ENCODE data around the gene PTX4. TPM values are rescaled to one million over a fixed set of nuclear protein-coding genes. Genes with fewer than 3 reads are reported as not detected.
"Not testable (repeated sequence)": the region's sequence is repeated elsewhere in the genome, so short reads cannot be mapped to it uniquely, and the experiment has no call there.

The PTX4 gene
- total RNA-seq, 2 donors from 2014 or later, result not detected

- Mint-ChIP-seq H3K4me3 (no peak overlapping the region), H3K36me3 (ENCODE audit: low read depth) (no peaks in the 10 kb centered on the region), H3K27me3 (no peaks in the 10 kb centered on the region), H3K9me3 (no peaks in the 10 kb centered on the region), H3K27ac (no peak overlapping the region), H3K4me1 (peaks cover 10% of the 10 kb centered on the region)
- ATAC-seq (replicated peaks), result no peak
These were observed 19.0 kb downstream of the PTX4 start for GRCh38 chr16:1469693-1470201.

DNA sequence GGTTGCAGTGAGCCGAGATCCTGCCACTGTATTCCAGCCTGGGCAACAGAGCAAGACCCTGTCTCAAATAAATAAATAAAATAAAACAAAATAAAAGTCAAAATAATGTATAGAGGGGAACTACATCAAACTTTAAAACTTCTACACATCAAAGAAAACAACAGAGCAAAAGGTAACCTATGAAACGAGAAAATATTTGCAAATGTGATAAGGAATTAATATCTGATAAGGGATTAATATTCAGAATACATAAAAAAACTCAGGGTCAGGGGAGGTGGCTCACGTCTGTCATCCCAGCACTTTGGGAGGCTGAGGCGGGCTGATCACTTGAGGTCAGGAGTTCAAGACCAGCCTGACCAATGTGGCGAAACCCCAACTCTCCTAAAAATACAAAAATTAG is 19.6 kb downstream of the PTX4 start:
- not testable (repeated sequence) for H3K36me3 Mint-ChIP-seq (ENCODE audit: low read depth); H3K4me1 Mint-ChIP-seq; ATAC-seq (replicated peaks); H3K27ac Mint-ChIP-seq; H3K4me3 Mint-ChIP-seq; H3K27me3 Mint-ChIP-seq; H3K9me3 Mint-ChIP-seq

GRCh38 chr16:1468426-1468810 is 20.3 kb downstream of the PTX4 start:
- Mint-ChIP-seq H3K27ac (no peak overlapping the region), H3K4me3 (no peak overlapping the region), H3K36me3 (ENCODE audit: low read depth) (peaks cover 10% of the 10 kb centered on the region), H3K9me3 (no peaks in the 10 kb centered on the region), H3K27me3 (no peaks in the 10 kb centered on the region), H3K4me1 (peaks cover 10% of the 10 kb centered on the region)
- ATAC-seq (replicated peaks), result no peak

GRCh38 chr16:1466968-1467521 is 21.7 kb downstream of the PTX4 start:
- H3K36me3 Mint-ChIP-seq (ENCODE audit: low read depth), result peaks cover 10% of the 10 kb centered on the region
- H3K4me3 Mint-ChIP-seq, result no peak overlapping the region
- peak overlapping the region; percentile 46 for H3K27ac Mint-ChIP-seq
- ATAC-seq (replicated peaks), result no peak
- H3K4me1 Mint-ChIP-seq, result peaks cover 4% of the 10 kb centered on the region
- H3K9me3 Mint-ChIP-seq, result no peaks in the 10 kb centered on the region
- no peaks in the 10 kb centered on the region for H3K27me3 Mint-ChIP-seq

GRCh38 chr16:1466054-1466453 is 22.7 kb downstream of the PTX4 start:
- H3K36me3 Mint-ChIP-seq (ENCODE audit: low read depth), result peaks cover 10% of the 10 kb centered on the region
- no peak overlapping the region for H3K4me3 Mint-ChIP-seq
- H3K27me3 Mint-ChIP-seq, result no peaks in the 10 kb centered on the region
- no peak for ATAC-seq (replicated peaks)
- H3K9me3 Mint-ChIP-seq, result no peaks in the 10 kb centered on the region
- no peaks in the 10 kb centered on the region for H3K4me1 Mint-ChIP-seq
- H3K27ac Mint-ChIP-seq, result no peak overlapping the region

- no peak for ATAC-seq (replicated peaks)
- H3K27me3 Mint-ChIP-seq, result no peaks in the 10 kb centered on the region
These were observed 23.2 kb downstream of the PTX4 start for GRCh38 chr16:1465567-1465915.

GRCh38 chr16:1464894-1465566 is 23.7 kb downstream of the PTX4 start:
- Mint-ChIP-seq H3K4me3 (no peak overlapping the region), H3K36me3 (ENCODE audit: low read depth) (peaks cover 10% of the 10 kb centered on the region), H3K27ac (no peak overlapping the region), H3K27me3 (no peaks in the 10 kb centered on the region), H3K4me1 (no peaks in the 10 kb centered on the region), H3K9me3 (no peaks in the 10 kb centered on the region)
- ATAC-seq (replicated peaks), result no peak

More at GRCh38 chr16:1465567-1465915, 23.2 kb downstream of the PTX4 start:
- Mint-ChIP-seq H3K4me1 (no peaks in the 10 kb centered on the region), H3K27ac (no peak overlapping the region), H3K9me3 (no peaks in the 10 kb centered on the region), H3K4me3 (no peak overlapping the region), H3K36me3 (ENCODE audit: low read depth) (peaks cover 10% of the 10 kb centered on the region)

GRCh38 chr16:1464196-1464893 is 24.4 kb downstream of the PTX4 start:
- Mint-ChIP-seq H3K27ac (no peak overlapping the region), H3K27me3 (no peaks in the 10 kb centered on the region), H3K9me3 (no peaks in the 10 kb centered on the region), H3K4me3 (no peak overlapping the region), H3K4me1 (no peaks in the 10 kb centered on the region), H3K36me3 (ENCODE audit: low read depth) (peaks cover 10% of the 10 kb centered on the region)
- no peak for ATAC-seq (replicated peaks)

GRCh38 chr16:1461146-1461545 is 27.6 kb downstream of the PTX4 start:
- Mint-ChIP-seq H3K9me3 (no peaks in the 10 kb centered on the region), H3K27ac (no peak overlapping the region), H3K27me3 (no peaks in the 10 kb centered on the region), H3K36me3 (ENCODE audit: low read depth) (peaks cover 10% of the 10 kb centered on the region), H3K4me3 (no peak overlapping the region), H3K4me1 (peaks cover 4% of the 10 kb centered on the region)
- ATAC-seq (replicated peaks), result no peak

- H3K4me1 Mint-ChIP-seq, result peaks cover 4% of the 10 kb centered on the region
- H3K36me3 Mint-ChIP-seq (ENCODE audit: low read depth), result peaks cover 10% of the 10 kb centered on the region
- H3K27ac Mint-ChIP-seq, result no peak overlapping the region
- no peaks in the 10 kb centered on the region for H3K27me3 Mint-ChIP-seq
- H3K9me3 Mint-ChIP-seq, result no peaks in the 10 kb centered on the region
- no peak for ATAC-seq (replicated peaks)
- H3K4me3 Mint-ChIP-seq, result no peak overlapping the region
These were observed 28.1 kb downstream of the PTX4 start for GRCh38 chr16:1460602-1461138.

GRCh38 chr16:1459967-1460366 is 28.8 kb downstream of the PTX4 start:
- Mint-ChIP-seq H3K27ac (no peak overlapping the region), H3K9me3 (no peaks in the 10 kb centered on the region), H3K4me1 (peaks cover 4% of the 10 kb centered on the region), H3K4me3 (no peak overlapping the region), H3K36me3 (ENCODE audit: low read depth) (peaks cover 10% of the 10 kb centered on the region), H3K27me3 (no peaks in the 10 kb centered on the region)
- no peak for ATAC-seq (replicated peaks)

GRCh38 chr16:1458977-1459341 is 29.8 kb downstream of the PTX4 start:
- H3K27ac Mint-ChIP-seq, result peak overlapping the region; percentile 36
- ATAC-seq (replicated peaks), result no peak
- H3K4me3 Mint-ChIP-seq, result no peak overlapping the region
- no peaks in the 10 kb centered on the region for H3K9me3 Mint-ChIP-seq
- peaks cover 6% of the 10 kb centered on the region for H3K36me3 Mint-ChIP-seq (ENCODE audit: low read depth)
- H3K27me3 Mint-ChIP-seq, result no peaks in the 10 kb centered on the region
- H3K4me1 Mint-ChIP-seq, result peaks cover 4% of the 10 kb centered on the region

DNA sequence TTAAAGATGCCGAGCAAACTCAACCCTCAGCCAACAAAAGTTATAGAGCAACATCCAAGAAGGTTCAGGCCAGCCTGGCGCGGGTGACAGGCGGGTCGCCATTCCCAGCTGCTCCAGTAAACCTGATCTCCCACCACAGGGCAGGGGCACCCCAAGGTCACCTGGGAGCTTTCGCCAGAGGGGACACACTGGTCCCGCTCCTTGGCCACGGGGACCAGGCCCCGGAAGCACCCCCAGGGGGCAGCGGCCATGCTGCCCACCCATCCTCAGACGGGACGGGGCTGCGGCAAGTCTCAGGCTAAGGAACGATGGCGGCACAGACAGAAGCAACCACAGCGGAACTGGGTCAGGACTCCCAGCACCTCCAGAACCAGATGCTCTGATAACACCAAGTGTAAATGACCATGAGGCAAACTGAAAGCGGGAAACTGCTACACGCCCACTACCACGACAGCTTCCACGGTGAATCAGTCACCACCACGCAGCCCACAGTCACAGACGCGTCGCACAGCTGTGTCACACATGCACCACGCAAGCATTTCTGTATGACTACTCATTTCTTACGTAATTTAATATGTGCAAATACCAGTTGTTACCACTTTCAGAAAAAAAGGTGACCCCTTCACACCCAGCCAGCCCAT is 30.3 kb downstream of the PTX4 start:
- peak overlapping the region; percentile 36 for H3K27ac Mint-ChIP-seq
- no peaks in the 10 kb centered on the region for H3K27me3 Mint-ChIP-seq
- H3K4me3 Mint-ChIP-seq, result no peak overlapping the region
- H3K36me3 Mint-ChIP-seq (ENCODE audit: low read depth), result peaks cover 6% of the 10 kb centered on the region
- no peaks in the 10 kb centered on the region for H3K9me3 Mint-ChIP-seq
- peaks cover 4% of the 10 kb centered on the region for H3K4me1 Mint-ChIP-seq
- ATAC-seq (replicated peaks), result peak; percentile 90

- Mint-ChIP-seq H3K27ac (peak overlapping the region; percentile 36), H3K4me1 (peaks cover 4% of the 10 kb centered on the region), H3K9me3 (no peaks in the 10 kb centered on the region), H3K4me3 (no peak overlapping the region), H3K27me3 (no peaks in the 10 kb centered on the region), H3K36me3 (ENCODE audit: low read depth) (peaks cover 13% of the 10 kb centered on the region)
- ATAC-seq (replicated peaks), result peak; percentile 9
These were observed 31.1 kb downstream of the PTX4 start for GRCh38 chr16:1457489-1458245.
